ENCODE data around the gene OR10P1. TPM values are rescaled to one million over a fixed set of nuclear protein-coding genes. Genes with fewer than 3 reads are reported as not detected.

The OR10P1 gene
- total RNA-seq, 1 donor from 2014 or later: not detected

DNA sequence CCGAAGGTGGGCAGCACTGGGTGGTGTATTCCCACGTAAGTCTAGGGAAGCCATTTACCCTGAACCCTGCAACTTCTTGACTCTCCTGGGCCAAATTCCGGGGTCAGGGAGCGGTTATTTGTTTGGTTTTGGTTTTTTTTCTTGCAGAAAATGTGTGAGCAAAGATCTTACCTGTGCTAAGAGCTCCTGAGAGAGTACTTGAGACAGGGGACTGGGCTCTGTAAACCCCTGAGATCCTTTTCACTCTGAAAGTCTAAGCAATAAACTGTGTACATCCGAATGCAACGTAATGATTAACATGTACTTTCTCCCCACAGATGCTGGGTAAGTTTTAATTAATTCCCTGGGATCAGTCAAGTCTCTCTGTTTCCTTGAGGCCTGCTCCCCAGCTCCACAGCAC lies 21.5 kb downstream of the OR10P1 start:
- H3K27me3 Mint-ChIP-seq (ENCODE audit: insufficient read depth, low read depth): peaks cover 8% of the 10 kb centered on the region
- H2AFZ ChIP-seq (replicated peaks): no peak overlapping the region
- no peaks in the 10 kb centered on the region for H3K36me3 ChIP-seq
- no peaks in the 10 kb centered on the region for H3K9me3 ChIP-seq (ENCODE audit: low read depth)
- no peak overlapping the region for H3K27ac ChIP-seq
- no peaks in the 10 kb centered on the region for H3K4me1 ChIP-seq
- H3K9ac ChIP-seq: no peak overlapping the region
- no peaks in the 10 kb centered on the region for H4K20me1 ChIP-seq (ENCODE audit: low read depth)
- H3K36me3 Mint-ChIP-seq: no peaks in the 10 kb centered on the region
- peaks cover 10% of the 10 kb centered on the region for H3K27me3 ChIP-seq
- H3F3A ChIP-seq (ENCODE audit: low read depth): no peaks in the 10 kb centered on the region
- H3K79me2 ChIP-seq (ENCODE audit: low read depth): no peaks in the 10 kb centered on the region
- no peaks in the 10 kb centered on the region for H3K4me1 Mint-ChIP-seq
- H3K9me3 Mint-ChIP-seq: peaks cover under 1% of the 10 kb centered on the region
- no peak overlapping the region for H3K4me2 ChIP-seq
- H3K4me3 ChIP-seq: no peak overlapping the region
- DNase-seq (ENCODE audit: low spot score): no peak
- H3K4me3 Mint-ChIP-seq: no peak overlapping the region
- no peak overlapping the region for H3K27ac Mint-ChIP-seq
- TF ChIP-seq EZH2 (IDR thresholded peaks at IDR 0.05): no peak
- TF ChIP-seq, protein P1, sequence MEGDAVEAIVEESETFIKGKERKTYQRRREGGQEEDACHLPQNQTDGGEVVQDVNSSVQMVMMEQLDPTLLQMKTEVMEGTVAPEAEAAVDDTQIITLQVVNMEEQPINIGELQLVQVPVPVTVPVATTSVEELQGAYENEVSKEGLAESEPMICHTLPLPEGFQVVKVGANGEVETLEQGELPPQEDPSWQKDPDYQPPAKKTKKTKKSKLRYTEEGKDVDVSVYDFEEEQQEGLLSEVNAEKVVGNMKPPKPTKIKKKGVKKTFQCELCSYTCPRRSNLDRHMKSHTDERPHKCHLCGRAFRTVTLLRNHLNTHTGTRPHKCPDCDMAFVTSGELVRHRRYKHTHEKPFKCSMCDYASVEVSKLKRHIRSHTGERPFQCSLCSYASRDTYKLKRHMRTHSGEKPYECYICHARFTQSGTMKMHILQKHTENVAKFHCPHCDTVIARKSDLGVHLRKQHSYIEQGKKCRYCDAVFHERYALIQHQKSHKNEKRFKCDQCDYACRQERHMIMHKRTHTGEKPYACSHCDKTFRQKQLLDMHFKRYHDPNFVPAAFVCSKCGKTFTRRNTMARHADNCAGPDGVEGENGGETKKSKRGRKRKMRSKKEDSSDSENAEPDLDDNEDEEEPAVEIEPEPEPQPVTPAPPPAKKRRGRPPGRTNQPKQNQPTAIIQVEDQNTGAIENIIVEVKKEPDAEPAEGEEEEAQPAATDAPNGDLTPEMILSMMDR (IDR thresholded peaks at IDR 0.05): no peak
- TF ChIP-seq EZH2phosphoT487 (IDR thresholded peaks at IDR 0.05): no peak

DNA sequence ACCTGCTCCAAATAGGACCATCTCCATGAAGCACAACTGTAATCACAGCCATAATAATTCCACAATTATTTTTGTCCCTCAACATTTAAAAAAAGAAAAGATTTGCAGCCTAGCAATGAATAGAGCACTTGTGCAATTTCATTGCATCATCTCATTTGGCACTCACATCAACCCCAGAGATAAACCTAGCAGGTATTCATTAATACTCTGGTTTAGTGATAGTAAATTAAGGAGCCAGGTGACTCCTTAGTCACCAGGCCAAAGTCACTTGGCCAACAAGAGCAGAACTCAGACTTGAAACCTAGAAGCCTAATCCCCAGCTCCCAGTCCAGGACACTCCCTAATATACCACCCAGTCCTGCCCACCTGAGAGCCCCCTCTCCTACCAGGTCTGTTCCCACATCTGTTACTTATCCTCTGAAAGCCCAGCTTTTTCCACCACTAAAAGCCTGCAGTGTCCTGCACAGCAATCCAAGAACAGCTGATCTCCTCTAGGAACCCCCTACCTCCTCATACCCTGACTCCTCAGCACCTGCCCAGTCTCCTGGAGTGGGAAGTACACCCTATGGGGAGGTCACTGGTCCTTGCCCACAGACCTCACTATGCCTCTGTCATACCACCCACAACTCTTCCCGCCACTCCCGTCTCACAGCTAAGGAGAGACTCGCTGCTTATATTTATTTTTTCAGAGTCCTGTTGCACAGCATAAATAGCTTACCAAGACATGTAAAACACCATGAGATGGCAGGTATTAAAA lies 22.1 kb downstream of the OR10P1 start:
- Histone ChIP-seq H3K4me1 (no peaks in the 10 kb centered on the region), H3K9me3 (ENCODE audit: low read depth) (no peaks in the 10 kb centered on the region), H3K4me3 (no peak overlapping the region), H3K4me2 (no peak overlapping the region), H3K9ac (no peak overlapping the region), H3K27ac (no peak overlapping the region), H3F3A (ENCODE audit: low read depth) (no peaks in the 10 kb centered on the region), H2AFZ (replicated peaks) (no peak overlapping the region), H4K20me1 (ENCODE audit: low read depth) (no peaks in the 10 kb centered on the region), H3K27me3 (peaks cover 10% of the 10 kb centered on the region), H3K36me3 (no peaks in the 10 kb centered on the region), H3K79me2 (ENCODE audit: low read depth) (no peaks in the 10 kb centered on the region)
- H3K27me3 Mint-ChIP-seq (ENCODE audit: insufficient read depth, low read depth): peaks cover 8% of the 10 kb centered on the region
- H3K9me3 Mint-ChIP-seq: no peaks in the 10 kb centered on the region
- TF ChIP-seq, protein P1 (IDR thresholded peaks at IDR 0.05): no peak
- TF ChIP-seq EZH2 (IDR thresholded peaks at IDR 0.05) (no peak), EZH2phosphoT487 (IDR thresholded peaks at IDR 0.05) (no peak)
- no peak for DNase-seq (ENCODE audit: low spot score)
- H3K4me3 Mint-ChIP-seq: no peak overlapping the region
- no peaks in the 10 kb centered on the region for H3K36me3 Mint-ChIP-seq
- no peaks in the 10 kb centered on the region for H3K4me1 Mint-ChIP-seq
- no peak overlapping the region for H3K27ac Mint-ChIP-seq

DNA sequence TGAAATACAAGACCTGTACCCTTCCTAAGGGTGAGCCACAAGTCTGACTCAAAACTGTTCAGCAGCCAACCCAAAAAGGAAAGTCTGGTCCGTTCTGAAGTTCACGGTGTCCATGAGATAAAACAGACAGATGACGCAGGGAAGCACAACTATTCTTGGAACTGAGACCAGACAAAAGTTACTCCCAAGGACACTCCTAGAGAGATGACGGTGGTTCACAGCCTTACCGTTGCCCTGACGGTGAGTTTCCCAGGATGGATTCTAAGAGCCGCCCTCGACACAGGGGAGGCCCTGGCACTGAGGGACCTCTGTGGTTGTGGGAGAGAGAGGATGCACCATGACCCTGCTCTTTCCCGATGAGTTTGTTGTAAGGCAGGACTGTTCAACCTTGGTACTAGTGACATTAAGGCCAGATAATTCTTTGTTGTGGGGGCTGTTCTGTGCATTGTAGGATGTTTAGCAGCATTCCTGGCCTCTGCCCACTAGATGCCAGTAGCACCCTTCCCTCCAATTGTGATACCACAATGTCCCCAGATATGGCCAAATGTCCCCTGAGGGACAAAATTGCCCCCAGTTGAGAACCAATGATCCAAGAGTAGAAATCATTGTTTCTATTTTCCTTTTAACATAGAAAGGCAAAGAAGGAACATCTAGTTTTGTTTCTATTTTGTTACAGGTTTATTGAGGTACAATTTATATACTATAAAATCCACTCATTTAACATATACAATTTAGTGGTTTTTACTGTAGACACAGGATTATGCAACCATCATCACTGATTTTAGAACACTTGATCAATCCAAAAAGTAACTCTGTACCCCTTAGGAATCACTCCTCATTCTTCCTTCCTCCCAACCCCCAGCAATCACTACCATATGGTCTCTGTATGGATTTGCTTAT lies 23.0 kb downstream of the OR10P1 start:
- Mint-ChIP-seq H3K4me3 (no peak overlapping the region), H3K36me3 (no peaks in the 10 kb centered on the region), H3K27ac (no peak overlapping the region), H3K9me3 (no peaks in the 10 kb centered on the region), H3K27me3 (ENCODE audit: insufficient read depth, low read depth) (peaks cover 8% of the 10 kb centered on the region), H3K4me1 (no peaks in the 10 kb centered on the region)
- no peaks in the 10 kb centered on the region for H3F3A ChIP-seq (ENCODE audit: low read depth)
- H3K4me1 ChIP-seq: no peaks in the 10 kb centered on the region
- H3K9me3 ChIP-seq (ENCODE audit: low read depth): no peaks in the 10 kb centered on the region
- peaks cover 10% of the 10 kb centered on the region for H3K27me3 ChIP-seq
- TF ChIP-seq, protein P1 (IDR thresholded peaks at IDR 0.05): peak; percentile 62
- no peak for TF ChIP-seq EZH2phosphoT487 (IDR thresholded peaks at IDR 0.05)
- no peak overlapping the region for H3K9ac ChIP-seq
- no peaks in the 10 kb centered on the region for H4K20me1 ChIP-seq (ENCODE audit: low read depth)
- H2AFZ ChIP-seq (replicated peaks): no peak overlapping the region
- DNase-seq (ENCODE audit: low spot score): peak; percentile 49
- H3K27ac ChIP-seq: no peak overlapping the region
- no peak overlapping the region for H3K4me3 ChIP-seq
- no peaks in the 10 kb centered on the region for H3K79me2 ChIP-seq (ENCODE audit: low read depth)
- H3K4me2 ChIP-seq: no peak overlapping the region
- H3K36me3 ChIP-seq: no peaks in the 10 kb centered on the region
